Lower leg skin (tissue), 3 donors: ENCODE results near the gene LAYN.

Experiments used
- POLR2A ChIP-seq, 2 donors: fragments of 450-650 bp; IDR thresholded peaks; one replicate each; pipeline ENCODE4 v1.6.1; 2016 to 2017; ENCODE audit warnings: antibody characterized with exemption in 2 of 2, mild to moderate bottlenecking in 1 of 2, moderate library complexity in 1 of 2
- TF ChIP-seq, protein P1 (sequence below), 3 donors: fragments of 450-650 bp; IDR thresholded peaks; one replicate each; pipeline ENCODE4 v1.5.1; 2016; ENCODE audit warnings: antibody characterized with exemption in 3 of 3, mild to moderate bottlenecking in 3 of 3, moderate library complexity in 2 of 3

DNA sequence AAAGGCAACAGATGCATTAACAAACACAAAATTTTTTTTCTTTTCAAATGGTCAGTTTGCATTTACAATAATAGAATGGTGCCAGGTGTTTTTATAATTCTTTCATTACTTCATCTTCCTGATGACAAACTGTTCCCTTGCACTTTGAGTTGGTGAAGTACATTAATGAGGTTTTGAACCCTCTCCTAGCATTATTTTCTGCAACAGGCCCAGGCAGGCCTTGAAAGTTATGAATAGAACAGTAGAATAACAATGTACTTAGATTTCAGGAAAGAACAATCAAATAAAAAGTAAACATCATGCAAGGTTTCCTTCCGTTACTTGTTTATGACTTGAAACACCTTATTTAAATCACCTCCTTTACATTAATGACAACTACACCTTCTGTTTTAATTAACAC, 37.9 kb upstream of the LAYN start:
- TF ChIP-seq, protein P1, sequence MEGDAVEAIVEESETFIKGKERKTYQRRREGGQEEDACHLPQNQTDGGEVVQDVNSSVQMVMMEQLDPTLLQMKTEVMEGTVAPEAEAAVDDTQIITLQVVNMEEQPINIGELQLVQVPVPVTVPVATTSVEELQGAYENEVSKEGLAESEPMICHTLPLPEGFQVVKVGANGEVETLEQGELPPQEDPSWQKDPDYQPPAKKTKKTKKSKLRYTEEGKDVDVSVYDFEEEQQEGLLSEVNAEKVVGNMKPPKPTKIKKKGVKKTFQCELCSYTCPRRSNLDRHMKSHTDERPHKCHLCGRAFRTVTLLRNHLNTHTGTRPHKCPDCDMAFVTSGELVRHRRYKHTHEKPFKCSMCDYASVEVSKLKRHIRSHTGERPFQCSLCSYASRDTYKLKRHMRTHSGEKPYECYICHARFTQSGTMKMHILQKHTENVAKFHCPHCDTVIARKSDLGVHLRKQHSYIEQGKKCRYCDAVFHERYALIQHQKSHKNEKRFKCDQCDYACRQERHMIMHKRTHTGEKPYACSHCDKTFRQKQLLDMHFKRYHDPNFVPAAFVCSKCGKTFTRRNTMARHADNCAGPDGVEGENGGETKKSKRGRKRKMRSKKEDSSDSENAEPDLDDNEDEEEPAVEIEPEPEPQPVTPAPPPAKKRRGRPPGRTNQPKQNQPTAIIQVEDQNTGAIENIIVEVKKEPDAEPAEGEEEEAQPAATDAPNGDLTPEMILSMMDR (IDR thresholded peaks at IDR 0.05): no peak
- no peak for TF ChIP-seq POLR2A (IDR thresholded peaks at IDR 0.05)
